ENCODE results near the gene PGGT1B.

GRCh38 chr5:115274584-115274983 lies 11.9 kb upstream of the PGGT1B start:
- no peak for TF ChIP-seq CTCF (IDR thresholded peaks at IDR 0.05)
- TF ChIP-seq EP300 (IDR thresholded peaks at IDR 0.05), result no peak
- TF ChIP-seq POLR2A (IDR thresholded peaks at IDR 0.05), result no peak

Measured in ovary (tissue), 3 donors.